GM18909 (cell line): ENCODE data around the gene RRAS2.
"Not testable (repeated sequence)": the region's sequence is repeated elsewhere in the genome, so short reads cannot be mapped to it uniquely, and the experiment has no call there.

Experiments used
- ATAC-seq: cut with Tn5 transposase; IDR thresholded peaks from one replicate; pipeline ENCODE4 v1.9.1; 2021; ENCODE audit warnings: mild to moderate bottlenecking; ENCODE audit not compliant: unreplicated experiment, poor library complexity

Gene RRAS2

DNA sequence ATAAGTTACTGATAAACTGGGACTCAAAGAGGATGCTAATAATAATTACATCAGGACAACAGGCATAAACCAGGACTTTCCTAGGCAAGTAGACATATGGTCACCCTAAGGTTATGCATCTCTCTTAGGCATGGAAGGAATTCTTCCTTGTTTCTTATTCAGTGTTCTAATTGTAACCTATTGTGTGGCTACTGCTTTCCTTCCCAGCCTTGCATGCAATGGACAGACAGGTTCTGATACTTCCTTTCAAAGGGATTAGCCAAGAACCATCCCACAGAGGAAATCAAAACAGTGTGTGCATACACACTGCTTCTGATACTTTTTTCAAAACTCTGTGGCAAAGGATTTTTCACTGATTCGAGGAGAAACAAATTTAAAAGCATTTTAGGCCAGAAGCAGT, 48.3 kb downstream of the RRAS2 start:
- no peak for ATAC-seq

DNA sequence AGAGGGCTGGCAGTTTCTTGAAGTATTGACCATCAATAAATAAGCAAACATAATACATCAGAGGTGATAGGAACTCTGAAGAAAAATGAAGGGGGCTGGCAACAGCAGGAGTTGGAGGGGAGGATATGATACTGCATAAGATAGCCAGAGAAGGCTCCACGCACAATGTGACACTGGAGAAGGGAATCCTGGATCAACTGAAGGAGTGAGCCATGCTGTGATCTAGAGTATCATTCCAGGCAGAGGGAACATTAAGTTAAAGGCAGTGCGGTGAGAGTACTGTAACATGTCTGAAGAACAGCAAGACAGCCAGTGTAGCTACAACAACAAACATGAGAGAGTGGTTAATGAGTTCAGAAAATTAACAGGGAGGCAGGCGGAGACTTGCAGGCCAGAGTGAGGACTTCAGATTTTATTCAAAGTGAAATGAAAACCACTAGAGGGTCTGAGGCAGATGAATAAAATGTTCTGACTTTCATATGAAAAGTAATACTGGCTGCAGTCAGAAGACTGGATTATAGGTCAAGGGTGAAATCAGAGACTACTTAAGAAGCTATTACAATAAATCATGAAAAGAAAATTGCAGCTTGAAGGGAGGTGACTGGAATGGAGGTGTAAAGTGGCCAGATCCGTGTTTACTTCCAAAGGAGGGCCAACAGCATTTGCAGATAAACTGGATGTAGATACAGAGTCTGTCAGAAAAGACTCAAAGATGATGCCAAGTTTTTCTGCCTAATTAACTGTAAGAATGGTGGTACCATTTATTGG, 49.4 kb downstream of the RRAS2 start:
- ATAC-seq = no peak

DNA sequence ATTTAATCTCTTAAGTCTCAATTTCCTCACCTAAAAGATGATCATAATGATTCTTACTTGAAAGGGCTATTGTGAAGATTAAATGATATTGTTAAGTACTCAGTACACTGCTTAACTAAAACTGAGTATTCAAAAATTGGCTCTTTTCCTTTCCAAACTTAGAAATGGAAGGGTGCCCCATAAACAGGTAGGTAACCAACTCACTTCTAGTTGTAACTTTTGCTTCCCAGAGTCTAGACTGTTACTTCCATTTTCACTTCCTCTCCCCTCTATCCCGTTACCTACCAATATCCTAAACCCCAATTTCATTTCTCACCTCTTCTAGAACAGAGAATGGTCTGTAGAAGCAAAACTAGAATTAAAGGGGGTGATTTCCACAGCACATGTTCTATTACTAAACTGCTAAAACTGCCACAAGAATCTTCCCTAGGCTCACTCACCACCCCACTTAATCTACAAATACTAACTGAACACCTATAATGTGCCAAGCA, 50.0 kb downstream of the RRAS2 start:
- ATAC-seq = peak; percentile 34

DNA sequence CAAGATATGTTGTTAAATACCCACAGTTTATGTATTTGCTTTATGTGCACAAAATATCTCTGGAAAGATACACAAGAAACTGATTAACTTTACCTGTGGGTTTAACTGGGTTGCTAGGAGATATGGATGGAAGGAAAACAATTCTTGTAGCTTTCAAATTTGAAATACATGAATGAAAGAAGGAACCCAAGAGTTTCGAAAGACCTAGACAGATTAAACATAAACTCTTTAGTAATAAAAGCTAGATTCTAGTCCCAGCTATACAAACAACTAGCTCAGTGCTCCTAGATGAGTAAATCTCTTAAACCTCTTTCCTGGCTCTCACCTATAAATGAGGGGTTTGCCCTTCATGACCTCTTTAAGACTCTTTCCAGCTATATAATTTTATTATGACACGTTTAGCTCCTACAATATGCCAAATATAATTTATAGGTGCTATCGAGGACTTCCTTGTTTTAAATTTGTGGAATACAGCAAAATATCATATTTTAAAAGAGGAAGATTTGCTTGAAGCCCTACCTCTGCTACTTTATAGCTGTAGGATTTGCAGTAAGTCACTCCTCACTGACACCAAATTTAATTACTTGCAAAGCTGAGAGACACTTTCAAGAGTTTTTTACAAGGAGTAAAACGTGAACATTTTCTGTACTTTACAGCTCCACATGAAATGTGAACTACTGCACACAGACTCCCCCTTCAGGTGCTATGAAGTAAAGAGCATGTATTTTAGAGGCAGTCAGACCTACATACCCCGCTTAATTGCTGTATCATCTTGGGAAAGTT, 50.7 kb downstream of the RRAS2 start:
- peak; percentile 45 for ATAC-seq

DNA sequence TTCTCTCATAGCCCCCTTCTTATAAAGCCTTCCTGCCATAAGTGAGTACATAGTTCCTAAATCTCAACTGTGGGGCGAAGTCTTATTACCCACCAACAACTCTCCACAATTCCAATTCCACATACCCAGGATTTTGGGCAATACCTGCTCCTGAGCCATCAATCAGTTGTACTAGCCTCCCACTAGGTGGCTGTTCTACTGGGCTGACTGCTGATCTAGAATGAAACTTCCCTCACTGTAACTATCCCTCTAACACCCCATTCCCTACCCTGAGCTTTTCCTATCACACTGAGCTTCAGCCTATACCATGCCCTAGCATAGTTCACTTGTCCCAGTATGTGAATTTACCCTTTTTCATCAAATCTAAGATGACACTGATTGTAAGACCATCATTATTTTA, 52.5 kb downstream of the RRAS2 start:
- ATAC-seq = no peak

DNA sequence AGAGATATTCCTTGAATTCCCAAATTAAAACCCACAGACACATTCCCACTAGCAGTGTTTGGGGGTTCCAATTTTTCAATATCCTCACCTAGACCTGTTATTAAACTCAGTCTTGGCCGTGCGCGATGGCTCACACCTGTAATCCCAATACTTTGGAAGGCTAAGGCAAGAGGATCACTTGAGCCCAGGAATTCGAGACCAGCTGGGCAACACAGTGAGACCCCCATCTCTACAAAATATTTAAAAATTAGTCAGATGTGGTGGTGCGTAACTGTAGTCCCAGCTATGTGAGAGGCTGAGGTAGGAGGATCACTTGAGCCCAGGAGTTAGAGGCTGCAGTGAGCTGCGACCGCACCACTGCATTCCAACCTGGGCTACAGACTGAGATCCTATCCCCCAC, 53.3 kb downstream of the RRAS2 start:
- ATAC-seq = no peak

DNA sequence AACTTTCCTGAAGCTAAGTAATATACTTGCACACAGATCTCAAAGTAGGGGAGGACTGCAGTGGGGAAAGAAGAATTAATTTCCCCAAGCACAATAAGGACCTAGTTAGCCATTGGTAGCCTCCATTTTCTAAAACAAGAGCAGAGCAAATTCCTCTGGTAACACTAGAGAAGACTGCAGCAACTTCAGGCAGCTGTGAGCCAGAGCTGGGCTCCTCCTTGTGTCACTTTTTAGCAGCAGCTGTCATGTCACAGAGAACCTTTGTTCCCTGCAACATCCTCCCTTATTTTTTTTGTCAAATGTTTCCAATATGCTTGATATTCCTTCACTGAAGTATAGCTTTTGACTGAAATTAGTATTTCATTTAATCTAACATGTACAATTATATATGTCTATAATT, 54.4 kb downstream of the RRAS2 start:
- no peak for ATAC-seq

DNA sequence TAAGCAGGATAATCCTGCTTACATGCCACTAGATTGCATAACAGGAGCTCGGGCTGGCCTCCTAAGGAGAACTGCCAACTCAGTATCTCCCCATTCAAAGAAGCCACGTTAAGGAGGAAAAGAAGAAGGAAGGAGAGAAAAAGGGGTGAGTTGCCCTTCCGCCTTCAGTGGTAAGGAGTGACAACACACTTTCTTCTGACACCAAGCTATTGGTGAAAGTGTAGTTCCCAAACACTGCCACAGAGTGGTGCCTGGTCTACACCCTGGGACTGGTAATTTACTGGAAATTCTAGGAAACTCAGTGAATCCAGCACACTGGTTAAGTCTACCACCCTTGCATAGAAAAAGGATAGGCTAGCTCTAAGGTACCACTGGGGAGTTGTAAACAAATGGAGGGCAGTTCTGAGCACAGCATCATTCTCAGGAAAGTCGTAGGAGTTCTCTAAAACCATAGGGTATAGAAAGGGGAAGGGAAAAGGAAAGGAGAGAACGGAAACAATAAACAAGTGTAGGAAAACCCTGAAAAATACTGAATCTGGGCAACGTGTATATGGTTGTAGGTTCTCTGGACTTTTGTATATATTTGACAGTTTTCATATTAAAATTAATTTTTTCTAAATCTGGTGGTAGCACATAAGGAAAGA, 58.2 kb downstream of the RRAS2 start:
- peak; percentile 82 for ATAC-seq

DNA sequence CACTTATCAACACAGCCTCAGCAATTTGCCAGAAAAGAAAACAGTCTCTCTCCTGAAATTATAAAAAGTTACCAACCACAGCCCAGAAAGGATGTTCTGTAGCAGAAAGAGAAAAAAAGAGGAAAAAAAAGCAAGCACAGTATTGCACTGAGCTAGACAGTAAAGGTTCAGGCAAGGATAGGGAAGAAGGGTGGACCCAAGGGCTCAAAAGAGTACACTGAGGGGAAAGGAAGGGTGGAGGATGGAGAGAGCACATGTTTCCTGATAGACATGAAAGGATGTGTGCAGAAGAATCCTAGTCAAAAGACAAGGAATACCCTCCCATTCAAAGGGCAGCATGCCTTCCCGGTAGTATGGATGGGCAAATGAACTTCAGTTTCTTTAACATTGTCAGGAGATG, 59.1 kb downstream of the RRAS2 start:
- ATAC-seq = no peak

DNA sequence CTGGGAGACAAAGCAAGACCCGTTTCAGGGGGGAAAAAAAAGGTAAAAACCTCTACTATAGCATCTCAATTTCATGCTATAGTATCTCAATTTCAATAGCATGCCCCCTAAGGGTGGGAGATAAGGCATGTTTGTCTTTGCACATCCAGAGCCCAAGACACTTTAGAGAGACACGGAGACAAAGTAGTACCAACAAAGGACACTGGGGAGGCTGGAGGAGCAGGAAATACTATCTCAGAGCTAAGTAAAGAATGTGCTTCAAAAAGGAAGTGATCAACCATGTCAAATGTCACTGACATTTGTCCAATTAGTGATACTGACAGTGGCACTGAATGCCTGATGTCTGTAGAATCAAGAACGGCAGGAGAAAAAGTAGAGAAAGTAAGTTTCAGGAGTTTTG, 68.6 kb downstream of the RRAS2 start:
- ATAC-seq = no peak

DNA sequence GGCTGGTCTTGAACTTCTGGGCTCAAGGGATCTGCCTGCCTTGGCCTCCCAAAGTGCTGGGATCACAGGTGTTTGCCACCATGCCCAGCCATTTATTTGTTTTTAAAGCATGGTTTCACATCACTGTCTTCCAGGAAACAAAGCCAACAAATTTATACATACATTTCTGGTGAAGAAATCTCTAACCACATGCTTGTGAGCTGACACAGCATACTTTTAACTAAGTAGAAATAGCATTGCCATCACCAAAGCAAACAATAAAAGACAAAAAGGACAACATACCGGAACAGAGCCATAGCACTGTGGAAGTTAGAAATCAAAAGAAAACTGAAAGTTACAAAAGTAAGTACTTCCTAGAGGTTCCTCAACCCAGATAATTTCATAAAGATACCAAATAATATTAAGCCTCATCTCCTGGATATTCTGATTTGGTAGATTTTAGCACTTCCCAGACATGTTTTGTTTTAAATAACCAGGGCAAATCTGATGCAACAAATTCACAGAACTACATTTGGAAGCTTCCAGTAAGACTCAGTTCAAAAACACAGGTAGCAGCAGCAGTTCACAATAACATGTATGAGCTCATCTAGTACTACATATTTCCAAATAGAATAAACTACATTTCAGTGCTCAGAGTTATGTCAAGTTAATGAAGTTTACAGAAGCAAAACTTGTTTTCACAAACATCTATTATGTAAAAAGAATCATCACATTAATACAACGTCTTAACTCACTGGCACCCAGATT, 70.6 kb downstream of the RRAS2 start:
- no peak for ATAC-seq

DNA sequence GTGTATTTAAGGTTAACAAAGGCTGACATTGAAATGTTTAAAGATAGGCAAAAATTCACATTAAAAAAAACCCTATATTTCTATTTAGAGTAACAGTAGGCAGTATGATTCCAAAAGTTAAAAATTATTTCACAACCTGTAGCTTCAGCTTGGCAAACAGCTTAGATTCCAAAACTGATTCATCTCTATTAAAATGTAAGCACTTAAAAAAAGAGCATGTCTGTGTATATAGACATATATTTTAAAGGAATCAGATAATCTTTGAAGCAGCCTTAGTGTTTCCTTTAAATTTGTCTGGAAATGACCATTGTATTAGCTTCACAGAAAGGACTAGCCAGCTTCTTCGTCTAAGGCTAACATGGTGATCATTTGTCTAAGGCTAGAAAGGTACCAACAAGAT, 80.1 kb downstream of the RRAS2 start:
- ATAC-seq = not testable (repeated sequence)

DNA sequence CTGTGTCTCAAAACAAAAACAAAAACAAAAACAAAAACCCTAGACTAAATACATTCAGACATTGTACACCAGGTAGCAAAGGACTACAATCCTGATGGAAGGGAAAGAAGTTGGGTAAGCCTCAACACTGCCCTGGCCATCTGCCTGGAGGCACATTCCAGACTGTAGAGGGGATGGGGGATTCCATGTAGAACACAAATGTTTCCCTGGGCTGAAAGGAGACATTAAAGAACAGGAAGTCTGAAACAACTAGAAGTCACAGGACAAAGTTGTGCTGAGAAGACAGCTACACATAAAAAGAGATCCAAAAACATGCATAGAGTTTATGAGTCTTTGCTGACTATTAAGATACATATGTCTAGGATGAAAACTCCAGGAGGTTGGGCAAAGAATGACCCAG, 83.9 kb downstream of the RRAS2 start:
- no peak for ATAC-seq

DNA sequence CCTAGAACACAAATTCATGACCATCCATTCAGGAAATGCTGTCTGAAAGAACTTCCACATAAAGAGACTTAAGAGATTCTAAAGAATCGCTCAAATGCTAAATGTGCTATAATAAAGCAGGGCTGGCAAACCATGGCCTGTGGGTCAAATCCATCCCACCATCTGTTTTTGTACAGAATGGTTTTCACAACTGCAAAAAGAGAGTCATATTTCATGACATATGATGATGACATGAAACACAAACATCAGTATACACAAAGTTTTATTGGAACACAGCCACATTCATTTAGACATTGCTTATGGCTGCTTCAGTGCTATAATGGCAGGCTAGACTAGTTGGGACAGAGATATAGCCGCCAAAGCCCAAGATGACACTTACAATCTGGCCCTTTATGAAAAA, 85.1 kb downstream of the RRAS2 start:
- ATAC-seq = no peak

DNA sequence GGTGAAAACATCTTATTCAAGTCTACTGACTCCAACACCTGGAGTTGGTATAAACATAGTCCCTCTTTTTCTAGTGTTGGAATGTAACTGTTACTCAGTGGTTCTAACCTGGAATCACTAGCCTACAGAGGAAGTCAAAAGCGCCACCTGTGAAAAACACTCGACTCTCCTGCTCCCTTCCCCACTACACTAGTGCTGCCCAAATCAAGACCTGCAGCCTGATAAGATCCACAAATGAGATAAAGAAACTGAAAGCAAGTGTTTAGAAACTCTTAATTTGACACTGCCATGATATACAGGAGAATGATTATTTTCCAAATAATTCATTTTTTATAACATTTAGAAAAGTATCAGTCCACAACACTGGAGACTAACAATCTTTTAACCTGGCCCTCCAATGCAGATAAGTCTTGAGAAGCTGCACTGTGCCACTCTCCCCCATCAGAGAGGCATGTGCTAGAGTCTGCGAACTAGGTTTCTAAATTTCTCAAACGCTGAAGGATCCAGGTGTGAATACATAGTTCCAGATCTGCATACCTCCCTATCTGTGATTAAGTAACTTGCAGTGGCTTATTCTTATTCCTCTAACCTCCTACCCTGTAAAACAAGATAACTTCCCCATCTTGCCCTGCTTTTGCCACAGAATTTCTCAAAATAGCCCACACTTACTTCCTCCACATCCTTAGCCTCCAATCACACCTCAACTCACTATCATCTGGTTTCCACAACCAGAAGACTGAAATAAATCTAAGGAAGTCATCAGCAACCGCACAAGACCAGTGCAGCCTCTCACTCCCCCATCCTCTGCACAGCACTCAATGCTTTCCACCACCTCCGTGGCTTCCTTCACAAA, 88.1 kb downstream of the RRAS2 start:
- peak; percentile 77 for ATAC-seq

DNA sequence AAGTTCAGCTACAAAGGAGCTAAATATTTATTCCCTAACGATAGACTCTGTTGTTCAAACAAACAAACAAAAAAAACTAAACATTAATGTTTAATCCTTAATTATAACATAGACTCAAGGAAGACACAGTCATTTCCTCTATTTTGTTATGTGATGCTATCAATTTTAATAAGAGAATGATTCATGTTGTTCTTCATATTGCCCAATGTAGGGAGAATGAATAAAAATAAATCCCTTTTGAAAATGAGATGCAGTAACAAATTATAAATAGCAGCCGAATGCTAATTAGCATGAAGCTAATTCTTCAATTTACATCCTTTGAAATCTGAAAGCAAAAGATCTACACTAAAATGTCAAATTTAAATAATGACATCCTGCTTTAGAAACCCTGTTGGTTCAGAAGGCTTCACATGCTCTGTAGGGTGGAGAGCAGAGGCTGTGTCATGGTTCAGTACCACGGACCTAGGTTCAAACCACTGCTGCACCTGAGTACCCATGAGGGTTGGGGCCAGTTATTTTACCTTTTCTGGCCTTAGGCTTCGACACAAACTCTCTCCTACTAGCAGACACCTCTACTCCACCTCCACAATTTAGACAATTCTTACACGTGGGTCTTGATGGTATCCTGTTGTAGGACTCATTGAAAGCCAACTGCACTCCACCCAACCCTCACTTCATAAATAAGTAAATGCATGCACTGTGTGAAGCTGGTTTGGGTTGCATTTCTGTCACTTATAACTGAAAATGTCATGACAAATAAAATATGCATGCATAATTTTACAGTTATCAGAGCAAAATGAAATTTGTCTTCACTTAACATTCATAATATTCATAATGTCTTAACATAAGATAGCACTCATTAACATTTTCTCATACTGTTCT, 89.0 kb downstream of the RRAS2 start:
- peak; percentile 41 for ATAC-seq

DNA sequence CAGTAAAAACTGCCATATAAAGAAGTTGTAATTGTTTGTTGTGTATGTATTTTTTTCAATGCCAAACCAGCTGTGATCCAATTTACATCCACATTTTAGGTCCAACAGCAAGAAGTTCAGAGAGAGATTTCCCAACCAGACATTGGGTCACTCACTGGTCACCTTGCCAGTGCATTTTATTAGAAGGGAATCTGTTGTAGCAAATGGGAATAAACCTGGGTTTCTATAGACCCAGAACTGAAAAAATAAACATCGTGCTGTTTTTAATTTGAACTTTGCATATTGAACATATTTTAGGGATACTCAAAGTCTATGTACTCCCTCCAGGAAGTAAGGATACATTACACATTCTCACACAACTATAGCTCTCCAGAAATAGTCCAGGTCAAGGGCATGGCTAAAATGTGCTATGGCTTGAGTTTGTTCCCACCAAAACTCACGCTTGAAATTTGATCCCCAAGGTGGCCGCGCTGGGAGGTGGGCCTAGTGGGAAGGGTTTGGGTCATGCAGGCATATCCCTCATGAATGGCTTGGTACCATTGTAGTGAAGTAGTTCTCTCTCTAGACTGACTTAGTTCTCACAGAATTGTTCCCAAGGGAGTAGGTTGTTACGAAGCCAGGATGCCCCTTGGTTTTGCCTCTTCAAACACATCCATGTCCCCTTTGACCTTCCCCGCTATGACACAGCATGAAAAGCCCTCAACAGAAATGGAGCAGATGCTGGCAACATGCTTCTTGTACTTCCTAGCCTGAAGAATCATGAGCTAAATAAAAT, 90.9 kb downstream of the RRAS2 start:
- no peak for ATAC-seq

DNA sequence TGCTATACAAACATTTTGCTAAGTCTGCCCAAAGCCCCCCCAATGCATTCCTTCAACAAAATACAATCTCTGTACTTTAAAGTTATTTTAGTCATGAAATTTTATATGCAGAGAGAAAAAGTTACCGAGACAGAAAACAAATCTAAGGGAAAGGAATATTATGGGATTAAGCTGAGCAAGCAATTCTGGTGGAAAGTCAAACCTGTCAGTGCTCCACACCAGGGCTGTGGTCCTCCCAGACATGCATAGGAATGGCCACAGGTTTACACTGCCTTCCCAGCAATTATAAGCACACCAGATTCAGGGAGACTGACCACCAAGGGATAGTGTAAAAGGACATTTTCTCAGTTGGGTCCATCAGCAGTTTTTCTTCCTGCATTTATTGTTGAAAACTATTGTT, 92.4 kb downstream of the RRAS2 start:
- no peak for ATAC-seq
